HepG2 (cell line): ENCODE results near the gene TMEM14B. TPM values are rescaled to one million over a fixed set of nuclear protein-coding genes. Genes with fewer than 3 reads are reported as not detected.

ENCODE experiments used
- GABPA ChIP-seq, 2 experiments: IDR thresholded peaks; 2 replicates each; pipeline ENCODE4 v1.6.1; 2011 to 2016; ENCODE audit warnings: low read depth in 2 of 2, low read length in 1 of 2, missing biosample characterization in 1 of 2, missing genetic modification characterization in 1 of 2
- KDM4B ChIP-seq: sonication (generic); formaldehyde crosslinking; IDR thresholded peaks from 2 replicates; pipeline ENCODE4 v1.4.0; 2020; ENCODE audit warnings: missing genetic modification reagents
- NFE2 ChIP-seq: sonication (generic); formaldehyde crosslinking; IDR thresholded peaks from 2 replicates; pipeline ENCODE4 v1.4.0; 2020; ENCODE audit warnings: missing genetic modification reagents
- NFKBIZ ChIP-seq: IDR thresholded peaks from 2 replicates; pipeline ENCODE4 v1.6.1; 2018; ENCODE audit warnings: missing genetic modification reagents, missing compliant biosample characterization
- RCOR2 ChIP-seq: IDR thresholded peaks from 2 replicates; pipeline ENCODE4 v1.6.1; 2016; ENCODE audit warnings: missing biosample characterization, missing genetic modification reagents
- SRY ChIP-seq: sonication (generic); formaldehyde crosslinking; IDR thresholded peaks from 2 replicates; pipeline ENCODE4 v1.8.0; 2022; ENCODE audit warnings: mild to moderate bottlenecking, missing genetic modification reagents
- ZNF329 ChIP-seq: sonication (generic); formaldehyde crosslinking; IDR thresholded peaks from 2 replicates; pipeline ENCODE4 v1.9.0; 2021; ENCODE audit warnings: low read depth, mild to moderate bottlenecking, missing genetic modification reagents
- ZNF367 ChIP-seq: sonication (generic); formaldehyde crosslinking; IDR thresholded peaks from 2 replicates; pipeline ENCODE4 v1.4.0; 2020; ENCODE audit warnings: missing genetic modification reagents, borderline replicate concordance
- ZNF383 ChIP-seq: sonication (generic); formaldehyde crosslinking; IDR thresholded peaks from 2 replicates; pipeline ENCODE4 v1.4.0; 2020; ENCODE audit warnings: missing genetic modification reagents, mild to moderate bottlenecking, borderline replicate concordance
- ZNF557 ChIP-seq: sonication (generic); formaldehyde crosslinking; IDR thresholded peaks from 2 replicates; pipeline ENCODE4 v1.4.0; 2020; ENCODE audit warnings: missing genetic modification reagents
- ZNF660 ChIP-seq: sonication (generic); formaldehyde crosslinking; IDR thresholded peaks from 2 replicates; pipeline ENCODE4 v1.5.1; 2020; ENCODE audit warnings: mild to moderate bottlenecking, low read depth, missing genetic modification reagents, borderline replicate concordance
- ZSCAN29 ChIP-seq: sonication (generic); formaldehyde crosslinking; conservative IDR thresholded peaks from 2 replicates; pipeline ENCODE4 v1.4.0; 2020; ENCODE audit warnings: mild to moderate bottlenecking, missing genetic modification reagents
- ZSCAN30 ChIP-seq: sonication (generic); formaldehyde crosslinking; IDR thresholded peaks from 2 replicates; pipeline ENCODE4 v1.5.0; 2020; ENCODE audit warnings: mild to moderate bottlenecking, missing genetic modification reagents
- polyA plus RNA-seq, 8 experiments: library from polyadenylated mRNA; depleted of rRNA in 3 of 8; stranded (reverse) in 7 of 8; unstranded in 1 of 8; fragments of >200 nt; fragmentation: Illumina TruSeq in 4 of 8; extraction: Trizol in 4 of 8; gene quantifications; 2 replicates each; pipeline versions ENCODE4 v1.2.1 to v1.2.3, GENCODE V29; 2011 to 2016; ENCODE audit warnings: low read depth in 4 of 8, missing spikeins in 1 of 8, mixed read lengths in 1 of 8; ENCODE audit not compliant: insufficient read depth in 1 of 8
- total RNA-seq, 5 experiments: library from RNA; depleted of rRNA; stranded (reverse); fragments of >200 nt; fragmentation: Illumina TruSeq; extraction: Trizol; gene quantifications; 2 replicates each; pipeline ENCODE4 v1.2.3, GENCODE V29; 2016; ENCODE audit warnings: low read depth in 1 of 5
- TF ChIP-seq, protein P1 (sequence below): sonication (generic); formaldehyde crosslinking; IDR thresholded peaks from 2 replicates; pipeline ENCODE4 v1.4.0; 2020; ENCODE audit warnings: missing genetic modification reagents, borderline replicate concordance
- TF ChIP-seq, protein P2 (sequence below): IDR thresholded peaks from 2 replicates; pipeline ENCODE4 v1.6.1; 2016; ENCODE audit warnings: missing compliant biosample characterization, missing genetic modification reagents, borderline replicate concordance
- TF ChIP-seq, protein P3 (sequence below): sonication (generic); formaldehyde crosslinking; IDR thresholded peaks from 2 replicates; pipeline ENCODE4 v1.5.0; 2020; ENCODE audit warnings: mild to moderate bottlenecking, missing genetic modification reagents, moderate library complexity
- TF ChIP-seq, protein P4 (sequence below): sonication (generic); formaldehyde crosslinking; IDR thresholded peaks from 2 replicates; pipeline ENCODE4 v1.4.0; 2020; ENCODE audit warnings: missing genetic modification reagents, borderline replicate concordance

The TMEM14B gene
- total and polyA plus RNA-seq, 2 of the 13 experiments (the other 11 are each of a cell fraction or from before 2014, with no cell fraction given), result 133 to 200 TPM

DNA sequence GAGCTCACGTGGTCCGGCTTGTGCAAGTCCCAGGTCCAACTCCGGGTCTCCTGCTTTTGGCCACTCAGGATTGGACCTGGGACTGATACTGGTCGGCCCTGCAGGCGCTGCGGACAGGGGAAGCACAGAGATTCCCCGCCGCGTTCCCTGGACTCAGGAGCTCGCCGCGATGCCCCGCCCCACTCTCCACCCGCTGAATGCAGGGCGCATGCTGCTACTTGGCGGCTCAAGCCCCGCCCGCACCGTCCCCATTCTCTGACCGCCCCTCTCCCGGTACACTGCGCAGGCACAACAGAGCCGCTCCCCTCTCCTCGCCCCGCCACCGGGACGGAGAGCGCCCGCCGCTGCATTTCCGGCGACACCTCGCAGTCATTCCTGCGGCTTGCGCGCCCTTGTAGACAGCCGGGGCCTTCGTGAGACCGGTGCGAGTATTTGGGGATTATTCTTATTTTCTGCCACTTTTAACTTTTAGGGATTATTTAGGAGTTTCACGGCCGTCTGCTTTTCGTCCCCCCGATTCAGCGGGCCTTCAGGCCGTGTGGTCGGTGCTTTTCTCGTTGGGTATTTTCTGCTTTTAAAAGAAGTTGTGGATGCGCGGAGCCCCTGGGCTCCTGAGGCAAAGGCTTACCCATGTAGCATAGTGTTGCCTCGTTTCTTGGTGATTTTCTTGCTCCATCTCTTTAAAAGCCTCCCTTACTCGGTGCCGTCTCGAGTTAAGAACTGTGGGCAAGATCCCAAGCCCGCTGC, 24.6 kb upstream of the TMEM14B start, which contains the start of gene TMEM14C (continued):
- TF ChIP-seq ZSCAN29, result peak; percentile 99
- no peak for TF ChIP-seq ZNF557 (CRISPR knock-in tag)
- 0 out of 2 replicates have a peak, but pooled peaks have one; percentile 28 for TF ChIP-seq NFKBIZ (CRISPR knock-in tag)
- peak; percentile 54 for TF ChIP-seq ZNF329 (CRISPR knock-in tag)
- no peak; the same call in 1 of the 2 replicates for TF ChIP-seq ZNF660 (CRISPR knock-in tag)
- peak; percentile 59 for TF ChIP-seq GABPA (IDR thresholded peaks at IDR 0.05; ENCODE audit: low read depth, low read length)
- peak; percentile 88 for TF ChIP-seq GABPA (CRISPR knock-in tag; IDR thresholded peaks at IDR 0.05; ENCODE audit: low read depth)
- no peak for TF ChIP-seq NFE2
- TF ChIP-seq RCOR2 (CRISPR knock-in tag), result 0 out of 2 replicates have a peak, but pooled peaks have one; percentile 9
- no peak; the same call in 1 of the 2 replicates for TF ChIP-seq ZSCAN30 (CRISPR knock-in tag)
- no peak for TF ChIP-seq ZNF367
- 0 out of 2 replicates have a peak, but pooled peaks have one; percentile 85 for TF ChIP-seq ZNF383 (CRISPR knock-in tag)
- TF ChIP-seq, protein P1, sequence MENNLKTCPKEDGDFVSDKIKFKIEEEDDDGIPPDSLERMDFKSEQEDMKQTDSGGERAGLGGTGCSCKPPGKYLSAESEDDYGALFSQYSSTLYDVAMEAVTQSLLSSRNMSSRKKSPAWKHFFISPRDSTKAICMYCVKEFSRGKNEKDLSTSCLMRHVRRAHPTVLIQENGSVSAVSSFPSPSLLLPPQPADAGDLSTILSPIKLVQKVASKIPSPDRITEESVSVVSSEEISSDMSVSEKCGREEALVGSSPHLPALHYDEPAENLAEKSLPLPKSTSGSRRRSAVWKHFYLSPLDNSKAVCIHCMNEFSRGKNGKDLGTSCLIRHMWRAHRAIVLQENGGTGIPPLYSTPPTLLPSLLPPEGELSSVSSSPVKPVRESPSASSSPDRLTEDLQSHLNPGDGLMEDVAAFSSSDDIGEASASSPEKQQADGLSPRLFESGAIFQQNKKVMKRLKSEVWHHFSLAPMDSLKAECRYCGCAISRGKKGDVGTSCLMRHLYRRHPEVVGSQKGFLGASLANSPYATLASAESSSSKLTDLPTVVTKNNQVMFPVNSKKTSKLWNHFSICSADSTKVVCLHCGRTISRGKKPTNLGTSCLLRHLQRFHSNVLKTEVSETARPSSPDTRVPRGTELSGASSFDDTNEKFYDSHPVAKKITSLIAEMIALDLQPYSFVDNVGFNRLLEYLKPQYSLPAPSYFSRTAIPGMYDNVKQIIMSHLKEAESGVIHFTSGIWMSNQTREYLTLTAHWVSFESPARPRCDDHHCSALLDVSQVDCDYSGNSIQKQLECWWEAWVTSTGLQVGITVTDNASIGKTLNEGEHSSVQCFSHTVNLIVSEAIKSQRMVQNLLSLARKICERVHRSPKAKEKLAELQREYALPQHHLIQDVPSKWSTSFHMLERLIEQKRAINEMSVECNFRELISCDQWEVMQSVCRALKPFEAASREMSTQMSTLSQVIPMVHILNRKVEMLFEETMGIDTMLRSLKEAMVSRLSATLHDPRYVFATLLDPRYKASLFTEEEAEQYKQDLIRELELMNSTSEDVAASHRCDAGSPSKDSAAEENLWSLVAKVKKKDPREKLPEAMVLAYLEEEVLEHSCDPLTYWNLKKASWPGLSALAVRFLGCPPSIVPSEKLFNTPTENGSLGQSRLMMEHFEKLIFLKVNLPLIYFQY (CRISPR knock-in tag), result 0 out of 2 replicates have a peak, but pooled peaks have one; percentile 16
- TF ChIP-seq, protein P2, sequence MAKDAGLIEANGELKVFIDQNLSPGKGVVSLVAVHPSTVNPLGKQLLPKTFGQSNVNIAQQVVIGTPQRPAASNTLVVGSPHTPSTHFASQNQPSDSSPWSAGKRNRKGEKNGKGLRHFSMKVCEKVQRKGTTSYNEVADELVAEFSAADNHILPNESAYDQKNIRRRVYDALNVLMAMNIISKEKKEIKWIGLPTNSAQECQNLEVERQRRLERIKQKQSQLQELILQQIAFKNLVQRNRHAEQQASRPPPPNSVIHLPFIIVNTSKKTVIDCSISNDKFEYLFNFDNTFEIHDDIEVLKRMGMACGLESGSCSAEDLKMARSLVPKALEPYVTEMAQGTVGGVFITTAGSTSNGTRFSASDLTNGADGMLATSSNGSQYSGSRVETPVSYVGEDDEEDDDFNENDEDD (CRISPR knock-in tag), result peak; percentile 85
- TF ChIP-seq KDM4B (CRISPR knock-in tag), result no peak; the same call in 1 of the 2 replicates
- TF ChIP-seq, protein P3, sequence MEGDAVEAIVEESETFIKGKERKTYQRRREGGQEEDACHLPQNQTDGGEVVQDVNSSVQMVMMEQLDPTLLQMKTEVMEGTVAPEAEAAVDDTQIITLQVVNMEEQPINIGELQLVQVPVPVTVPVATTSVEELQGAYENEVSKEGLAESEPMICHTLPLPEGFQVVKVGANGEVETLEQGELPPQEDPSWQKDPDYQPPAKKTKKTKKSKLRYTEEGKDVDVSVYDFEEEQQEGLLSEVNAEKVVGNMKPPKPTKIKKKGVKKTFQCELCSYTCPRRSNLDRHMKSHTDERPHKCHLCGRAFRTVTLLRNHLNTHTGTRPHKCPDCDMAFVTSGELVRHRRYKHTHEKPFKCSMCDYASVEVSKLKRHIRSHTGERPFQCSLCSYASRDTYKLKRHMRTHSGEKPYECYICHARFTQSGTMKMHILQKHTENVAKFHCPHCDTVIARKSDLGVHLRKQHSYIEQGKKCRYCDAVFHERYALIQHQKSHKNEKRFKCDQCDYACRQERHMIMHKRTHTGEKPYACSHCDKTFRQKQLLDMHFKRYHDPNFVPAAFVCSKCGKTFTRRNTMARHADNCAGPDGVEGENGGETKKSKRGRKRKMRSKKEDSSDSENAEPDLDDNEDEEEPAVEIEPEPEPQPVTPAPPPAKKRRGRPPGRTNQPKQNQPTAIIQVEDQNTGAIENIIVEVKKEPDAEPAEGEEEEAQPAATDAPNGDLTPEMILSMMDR (CRISPR knock-in tag), result peak; percentile 44
- TF ChIP-seq SRY, result peak; percentile 66
- TF ChIP-seq, protein P4, sequence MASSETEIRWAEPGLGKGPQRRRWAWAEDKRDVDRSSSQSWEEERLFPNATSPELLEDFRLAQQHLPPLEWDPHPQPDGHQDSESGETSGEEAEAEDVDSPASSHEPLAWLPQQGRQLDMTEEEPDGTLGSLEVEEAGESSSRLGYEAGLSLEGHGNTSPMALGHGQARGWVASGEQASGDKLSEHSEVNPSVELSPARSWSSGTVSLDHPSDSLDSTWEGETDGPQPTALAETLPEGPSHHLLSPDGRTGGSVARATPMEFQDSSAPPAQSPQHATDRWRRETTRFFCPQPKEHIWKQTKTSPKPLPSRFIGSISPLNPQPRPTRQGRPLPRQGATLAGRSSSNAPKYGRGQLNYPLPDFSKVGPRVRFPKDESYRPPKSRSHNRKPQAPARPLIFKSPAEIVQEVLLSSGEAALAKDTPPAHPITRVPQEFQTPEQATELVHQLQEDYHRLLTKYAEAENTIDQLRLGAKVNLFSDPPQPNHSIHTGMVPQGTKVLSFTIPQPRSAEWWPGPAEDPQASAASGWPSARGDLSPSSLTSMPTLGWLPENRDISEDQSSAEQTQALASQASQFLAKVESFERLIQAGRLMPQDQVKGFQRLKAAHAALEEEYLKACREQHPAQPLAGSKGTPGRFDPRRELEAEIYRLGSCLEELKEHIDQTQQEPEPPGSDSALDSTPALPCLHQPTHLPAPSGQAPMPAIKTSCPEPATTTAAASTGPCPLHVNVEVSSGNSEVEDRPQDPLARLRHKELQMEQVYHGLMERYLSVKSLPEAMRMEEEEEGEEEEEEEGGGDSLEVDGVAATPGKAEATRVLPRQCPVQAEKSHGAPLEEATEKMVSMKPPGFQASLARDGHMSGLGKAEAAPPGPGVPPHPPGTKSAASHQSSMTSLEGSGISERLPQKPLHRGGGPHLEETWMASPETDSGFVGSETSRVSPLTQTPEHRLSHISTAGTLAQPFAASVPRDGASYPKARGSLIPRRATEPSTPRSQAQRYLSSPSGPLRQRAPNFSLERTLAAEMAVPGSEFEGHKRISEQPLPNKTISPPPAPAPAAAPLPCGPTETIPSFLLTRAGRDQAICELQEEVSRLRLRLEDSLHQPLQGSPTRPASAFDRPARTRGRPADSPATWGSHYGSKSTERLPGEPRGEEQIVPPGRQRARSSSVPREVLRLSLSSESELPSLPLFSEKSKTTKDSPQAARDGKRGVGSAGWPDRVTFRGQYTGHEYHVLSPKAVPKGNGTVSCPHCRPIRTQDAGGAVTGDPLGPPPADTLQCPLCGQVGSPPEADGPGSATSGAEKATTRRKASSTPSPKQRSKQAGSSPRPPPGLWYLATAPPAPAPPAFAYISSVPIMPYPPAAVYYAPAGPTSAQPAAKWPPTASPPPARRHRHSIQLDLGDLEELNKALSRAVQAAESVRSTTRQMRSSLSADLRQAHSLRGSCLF (CRISPR knock-in tag), result no peak; the same call in none of the 2 replicates
